Stimulated activated naive CD4-positive, alpha-beta T cell (primary cell): Measurements from ENCODE around the gene HIVEP3.

Experiments used
- DNase-seq, 6 experiments: peaks; one replicate each; lab custom pipeline; 2025; lab: John Stamatoyannopoulos, UW

HIVEP3 gene

DNA sequence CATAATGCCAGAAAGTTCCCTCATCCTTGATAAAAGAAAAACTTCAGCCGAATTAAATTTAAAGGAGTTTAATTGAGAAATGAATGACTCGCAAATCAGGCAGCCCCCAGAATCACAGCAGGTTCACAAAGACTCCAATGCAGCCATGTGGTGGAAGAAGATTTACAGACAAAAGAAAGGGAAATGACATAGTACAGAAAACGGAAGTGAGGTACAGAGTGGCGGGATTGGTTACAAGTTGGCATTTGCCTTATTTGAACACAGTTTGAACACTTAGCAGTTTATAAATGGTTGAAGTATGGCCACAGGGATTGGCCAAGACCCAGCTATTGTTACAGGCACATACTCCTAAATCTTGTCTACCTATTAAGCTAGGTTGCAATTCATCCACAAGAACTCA is 46.6 kb downstream of the HIVEP3 start:
- no peak for DNase-seq

DNA sequence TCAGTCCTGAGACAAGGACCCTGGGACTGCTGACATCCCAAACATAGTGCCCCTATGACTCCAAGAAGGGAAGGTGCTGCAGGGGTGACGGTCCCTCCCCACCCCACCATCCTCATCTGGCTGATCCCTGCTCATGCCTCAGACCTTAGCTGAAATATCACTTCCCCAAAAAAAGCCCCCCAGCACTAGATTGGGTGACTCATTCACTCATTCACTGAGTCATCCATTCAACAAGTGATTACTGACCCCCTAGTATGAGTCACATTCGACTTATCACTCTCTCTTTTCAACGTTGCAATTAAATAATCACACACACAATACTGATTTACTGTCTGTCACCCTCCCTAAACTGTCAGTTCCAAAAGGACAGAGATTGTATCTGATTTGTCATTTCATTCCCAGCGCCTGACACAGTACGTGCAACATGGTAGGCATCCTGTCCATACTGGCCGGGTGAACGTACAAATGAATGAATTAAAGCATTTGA is 48.6 kb downstream of the HIVEP3 start:
- no peak for DNase-seq

DNA sequence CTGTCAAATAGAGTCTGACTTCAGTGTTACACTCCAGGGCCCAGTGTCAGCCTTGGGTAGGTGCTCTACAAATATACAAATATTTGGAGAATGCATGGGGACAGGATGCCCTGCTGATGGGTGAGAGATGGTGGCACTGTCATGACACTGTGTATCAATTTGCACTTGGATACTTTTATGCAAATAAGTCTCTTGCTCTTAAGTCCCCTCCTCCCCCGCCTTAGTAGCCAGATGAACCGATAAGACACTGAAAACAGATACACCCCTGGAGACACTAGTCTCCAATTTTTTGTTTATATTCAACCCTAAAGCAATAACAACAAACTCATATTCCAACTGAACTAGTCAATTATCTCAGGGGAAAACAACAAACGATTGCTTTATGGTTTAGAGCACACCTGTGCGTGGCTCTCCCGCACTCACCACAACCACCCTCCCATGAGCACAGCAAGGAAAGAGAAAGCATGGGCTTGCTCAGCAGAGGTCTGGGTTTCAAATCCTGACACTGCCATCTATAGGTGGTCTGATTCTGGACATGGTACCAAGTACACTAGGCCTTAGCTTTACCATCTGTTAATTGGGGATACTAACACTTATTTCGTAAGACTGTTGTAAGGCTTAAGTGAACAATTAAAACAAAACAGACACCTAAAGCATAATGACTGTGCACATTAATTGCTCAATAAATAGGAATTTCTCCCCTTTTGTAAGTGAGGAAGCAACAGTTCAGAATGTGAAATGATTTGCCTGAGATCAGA is 50.3 kb downstream of the HIVEP3 start:
- DNase-seq = no peak

DNA sequence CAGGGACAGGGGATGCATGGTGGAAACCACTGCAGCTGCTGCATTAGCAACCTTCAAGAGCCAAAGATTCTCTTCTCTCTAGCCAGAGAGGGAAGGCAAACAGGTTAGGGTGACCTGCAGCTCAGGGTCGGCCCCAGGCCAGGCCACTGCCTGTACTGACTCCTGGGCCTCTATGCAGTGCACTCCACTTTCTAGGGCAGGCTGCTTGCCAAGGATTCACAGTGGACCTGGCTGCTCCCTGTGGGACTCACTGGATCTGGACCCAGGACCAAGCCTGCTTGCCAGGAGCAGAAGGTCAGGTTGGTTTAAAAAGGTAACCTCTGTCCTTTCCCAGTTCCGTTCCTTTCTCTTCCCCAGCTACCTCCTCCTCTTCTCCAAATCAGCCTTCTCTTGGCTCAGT is 52.4 kb downstream of the HIVEP3 start:
- no peak for DNase-seq

DNA sequence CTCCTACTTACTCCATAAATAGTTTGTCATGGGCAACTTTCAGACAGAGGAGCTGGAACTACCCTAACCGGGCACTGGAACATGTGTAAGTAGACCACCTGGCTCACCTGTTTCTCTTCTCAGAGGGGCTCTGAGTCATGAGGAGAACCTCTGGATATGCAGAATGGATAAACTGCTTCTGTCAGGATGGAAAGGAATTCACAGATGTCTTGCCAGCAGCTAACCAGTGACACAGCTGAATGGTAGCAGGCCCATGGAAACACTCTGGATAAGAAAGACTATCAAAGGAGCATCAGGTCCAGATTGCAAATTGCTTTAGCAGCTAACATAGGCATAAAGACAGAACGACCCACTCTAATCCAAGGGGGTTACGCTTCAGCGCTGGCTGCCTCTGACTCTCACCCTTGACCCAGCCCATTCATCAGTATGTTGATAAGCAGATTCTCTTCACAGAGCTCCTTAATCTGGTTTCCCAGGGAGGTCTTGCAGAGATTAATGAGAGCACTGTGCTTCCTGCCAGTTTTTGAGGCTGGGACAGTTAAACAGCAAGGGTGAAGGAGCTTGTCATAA is 54.2 kb downstream of the HIVEP3 start:
- DNase-seq = no peak

DNA sequence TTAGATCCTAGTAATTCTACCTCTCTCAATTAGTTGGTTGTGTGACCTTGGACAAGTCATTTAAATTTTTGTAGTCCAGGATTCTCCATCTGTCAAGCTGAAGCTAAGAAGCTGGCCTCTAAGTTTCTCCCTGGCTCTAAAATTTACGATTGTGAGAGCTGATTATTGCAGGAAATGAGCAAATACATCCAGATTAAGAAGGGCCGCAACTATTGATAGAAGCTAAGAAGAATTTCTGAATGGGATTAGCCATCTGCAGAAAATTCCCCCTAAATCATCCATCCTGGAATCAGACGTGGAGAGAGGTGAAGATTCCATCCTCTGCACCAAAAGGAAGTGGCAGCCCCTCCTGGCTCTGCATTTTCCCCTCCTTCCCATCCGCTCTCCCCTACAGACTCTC is 55.0 kb downstream of the HIVEP3 start:
- DNase-seq = no peak

DNA sequence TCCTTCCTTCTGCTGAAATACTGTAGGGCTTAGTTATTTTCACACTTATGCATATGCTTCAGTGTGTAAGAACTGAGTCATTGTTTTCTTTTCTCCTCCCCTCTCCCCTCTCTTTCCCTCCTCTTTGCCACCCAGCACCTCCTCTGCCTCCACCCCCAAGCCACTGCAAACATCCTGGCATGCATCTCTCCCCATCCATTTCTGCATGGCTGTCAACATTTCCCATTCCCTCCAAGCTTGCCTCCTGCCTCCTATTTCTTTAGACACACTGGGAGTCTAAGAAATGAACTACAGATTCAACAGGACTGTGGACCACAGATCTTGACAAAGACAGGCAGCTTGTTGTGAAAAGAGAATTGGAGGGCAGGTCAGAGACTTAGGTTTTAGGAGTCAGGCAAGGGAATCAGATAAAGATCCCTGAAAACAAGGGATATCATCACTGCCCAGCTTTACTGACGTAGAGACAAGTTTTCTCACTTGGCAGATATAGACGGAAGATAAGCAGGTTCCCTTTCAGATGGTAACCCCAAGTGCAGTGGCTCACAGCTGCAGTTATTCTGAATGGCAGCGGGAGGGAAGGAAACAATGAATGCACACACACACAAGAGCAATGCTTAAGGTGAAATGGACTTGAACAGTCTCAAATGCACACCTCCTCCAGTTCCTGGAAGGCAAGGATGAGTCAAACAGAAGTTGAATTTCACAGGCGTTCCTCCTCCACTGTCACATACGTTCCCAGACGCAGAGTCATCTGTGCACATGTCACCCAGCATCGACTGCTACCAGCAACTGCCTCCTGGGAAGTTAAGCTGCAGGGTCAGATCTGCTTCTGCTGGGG is 56.1 kb downstream of the HIVEP3 start:
- no peak for DNase-seq

DNA sequence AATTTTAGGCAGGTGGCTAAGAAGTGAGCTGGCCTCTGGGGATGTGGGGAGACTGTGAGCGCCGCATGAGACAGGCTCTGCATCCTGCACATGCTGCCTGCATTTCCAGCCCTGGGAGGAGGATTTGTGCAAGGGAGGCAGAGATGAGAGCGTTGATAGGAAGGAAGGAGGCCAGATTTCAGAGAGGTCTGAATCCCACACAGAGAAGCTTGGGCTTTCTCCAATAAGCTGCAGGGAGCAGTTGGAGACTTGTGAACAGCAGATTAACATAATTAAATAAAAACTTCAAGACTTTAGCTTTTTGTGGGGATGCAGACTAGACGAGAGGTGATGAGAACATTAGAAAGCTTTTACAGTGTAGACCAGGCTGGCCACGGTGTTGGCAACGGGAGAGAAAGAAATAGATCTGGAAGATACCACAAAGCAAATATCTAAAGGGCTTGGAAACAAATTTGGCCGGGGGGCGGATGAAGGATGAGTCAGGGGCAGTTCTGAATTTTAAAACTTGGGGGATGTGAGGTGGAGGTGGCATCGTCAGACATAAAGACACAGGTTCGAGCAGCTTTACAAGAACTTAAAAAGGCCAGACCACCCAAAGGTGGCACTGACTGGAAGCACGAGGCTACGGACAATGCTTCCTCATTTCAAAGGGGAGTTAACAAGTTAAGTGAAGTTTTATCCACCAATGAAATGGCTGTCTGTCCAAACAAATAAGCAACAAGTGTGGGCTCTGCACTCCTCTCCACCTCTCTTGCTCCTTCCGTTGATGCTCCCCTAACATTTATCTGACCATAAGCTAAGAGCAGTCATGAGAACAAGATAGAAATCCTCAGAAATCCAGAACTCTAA is 57.0 kb downstream of the HIVEP3 start:
- no peak for DNase-seq

DNA sequence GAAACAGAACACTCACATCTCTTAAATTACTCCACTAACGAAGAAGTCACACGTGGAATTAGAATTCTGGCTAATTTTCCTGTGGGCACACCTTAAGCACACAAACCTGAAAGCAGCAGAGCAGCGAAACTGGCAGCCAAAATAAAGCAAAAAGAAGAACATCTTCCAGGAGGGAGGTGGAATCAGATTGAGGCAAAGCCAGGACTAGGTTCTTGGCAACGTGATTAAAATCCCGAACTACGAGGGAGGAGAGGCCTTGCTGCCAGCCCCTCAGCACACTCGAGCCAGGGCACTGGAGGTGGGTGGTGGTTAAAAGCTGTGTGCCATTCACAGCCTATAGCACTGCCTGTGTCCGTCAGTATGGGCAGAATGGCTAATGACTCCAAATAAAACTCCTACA is 58.0 kb downstream of the HIVEP3 start:
- DNase-seq = no peak

DNA sequence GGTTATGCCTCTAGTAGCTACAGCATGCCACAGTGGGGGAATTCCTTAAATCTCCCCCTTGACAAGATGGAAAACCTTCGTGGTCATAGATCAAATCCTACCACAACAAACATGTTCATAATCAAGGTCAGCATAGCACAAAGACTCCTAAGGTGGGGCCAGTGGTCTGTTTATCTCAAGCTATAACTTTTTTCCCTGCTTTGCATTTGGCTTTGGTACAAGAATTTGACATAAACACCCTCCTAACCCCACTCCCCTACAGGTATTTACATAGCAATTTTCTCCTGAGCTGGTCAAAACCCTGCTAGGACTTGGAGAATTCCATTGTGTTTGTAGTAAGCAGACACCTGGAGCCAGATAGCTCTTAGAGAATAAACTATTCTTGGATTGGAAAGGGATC is 58.5 kb downstream of the HIVEP3 start:
- no peak for DNase-seq

DNA sequence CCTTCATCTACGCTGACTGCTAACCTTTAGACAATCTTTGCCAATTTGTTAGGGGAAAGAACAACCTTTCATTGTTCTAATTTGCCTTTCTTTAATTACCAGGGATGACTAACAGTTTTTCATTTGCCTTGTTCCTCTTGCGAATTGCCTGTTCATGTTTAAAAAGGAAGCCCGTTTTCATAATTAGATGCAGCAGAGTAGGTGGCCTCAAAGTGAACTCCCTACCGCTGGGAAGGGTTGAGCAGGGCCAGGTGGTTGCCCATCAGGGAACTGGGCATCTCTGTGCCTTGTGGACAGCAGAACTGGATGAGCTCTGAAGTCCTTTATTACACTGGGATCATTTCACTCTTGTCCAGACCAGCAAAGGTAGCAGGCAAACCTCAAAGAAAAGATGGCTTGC is 59.0 kb downstream of the HIVEP3 start:
- no peak for DNase-seq

DNA sequence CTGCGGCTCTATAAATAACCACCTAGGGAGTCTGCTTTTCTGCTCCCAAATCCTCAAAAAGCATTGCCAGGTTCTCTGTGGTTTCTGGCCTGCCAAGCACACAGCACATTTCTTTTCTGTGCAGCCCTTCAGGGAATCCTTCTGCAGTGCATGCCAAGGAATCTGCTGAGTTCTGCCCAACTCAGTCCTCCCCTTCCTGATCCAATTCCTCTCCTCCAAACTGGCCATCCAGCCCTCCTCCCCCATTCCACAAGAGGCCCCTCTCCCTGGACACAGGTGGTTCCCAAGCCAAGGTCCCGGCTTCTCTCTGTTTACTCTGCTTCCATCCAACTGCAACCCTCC is 61.8 kb downstream of the HIVEP3 start:
- DNase-seq = no peak

DNA sequence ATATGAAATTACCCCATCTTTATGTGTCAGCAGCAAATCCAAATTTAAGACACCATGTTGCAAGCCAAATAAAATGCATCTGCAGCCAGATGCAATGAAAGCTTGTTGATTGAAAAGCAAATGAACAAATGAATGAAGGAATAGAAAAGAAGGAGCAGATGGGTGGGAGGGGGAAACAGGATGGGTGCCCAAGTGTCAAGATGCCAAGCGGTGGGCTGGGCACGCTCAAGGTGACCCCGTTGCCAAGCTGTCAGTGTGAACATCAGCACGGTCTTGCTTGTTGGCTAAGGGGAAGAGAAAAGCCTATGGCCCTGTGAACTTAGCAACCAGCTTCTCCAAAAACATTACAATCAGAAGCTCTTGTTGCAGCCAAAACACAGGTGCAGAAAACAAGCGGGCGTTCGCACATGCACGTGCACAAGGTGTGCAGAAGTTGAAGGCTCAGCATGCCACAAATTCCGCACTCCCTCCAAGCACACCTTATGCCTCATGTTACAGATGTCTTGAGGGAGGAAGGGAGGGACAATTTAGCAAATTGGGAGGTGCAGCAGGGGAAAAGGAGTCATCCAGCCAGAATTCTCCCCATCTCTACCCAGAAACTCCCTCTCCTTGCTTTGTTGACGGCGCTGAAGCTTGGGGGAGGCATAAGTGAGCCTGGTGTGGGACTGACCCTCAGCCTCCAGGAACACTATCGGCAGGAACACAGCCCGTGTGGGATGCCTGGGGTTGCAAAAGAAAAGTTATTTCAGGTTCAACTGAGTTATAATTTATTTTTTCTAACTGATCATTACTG is 62.4 kb downstream of the HIVEP3 start:
- DNase-seq = no peak

DNA sequence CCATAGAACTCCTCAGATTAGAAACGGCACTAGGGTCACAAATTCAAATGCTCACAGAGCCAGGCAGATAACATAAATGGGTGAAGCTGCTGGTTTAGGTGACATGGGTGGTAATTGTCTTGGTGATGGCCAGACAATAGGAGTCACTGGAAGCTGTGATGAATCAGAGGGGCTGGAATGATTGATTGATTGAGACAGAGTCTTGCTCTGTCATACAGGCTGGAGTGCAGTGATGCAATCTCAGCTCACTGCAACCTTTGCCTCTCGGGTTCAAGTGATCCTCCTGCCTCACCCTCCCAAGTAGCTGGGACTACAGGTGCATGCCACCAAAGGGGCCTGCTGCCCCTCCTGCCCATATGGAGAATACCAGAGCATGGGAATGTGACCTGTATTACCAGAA is 63.0 kb downstream of the HIVEP3 start:
- no peak for DNase-seq

DNA sequence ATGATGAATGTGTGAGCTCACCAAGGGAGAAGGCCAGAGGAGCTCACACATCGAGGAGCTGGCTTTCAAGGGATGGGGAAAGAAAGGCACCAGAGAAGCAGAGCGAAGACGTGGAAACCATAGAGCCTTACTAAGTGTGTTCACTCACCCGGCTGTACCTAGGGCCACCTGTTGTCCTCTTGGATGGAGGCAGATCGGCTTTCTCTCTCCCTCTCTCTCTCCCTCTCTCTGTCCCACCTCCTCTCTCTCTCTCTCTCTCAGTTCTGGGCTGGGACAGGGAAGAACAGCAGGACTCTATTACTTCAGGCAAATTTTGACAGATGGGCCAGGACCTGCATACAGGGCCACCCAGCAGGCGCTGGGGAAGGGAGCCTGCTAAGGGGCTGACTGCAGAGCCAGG is 64.8 kb downstream of the HIVEP3 start:
- no peak for DNase-seq

DNA sequence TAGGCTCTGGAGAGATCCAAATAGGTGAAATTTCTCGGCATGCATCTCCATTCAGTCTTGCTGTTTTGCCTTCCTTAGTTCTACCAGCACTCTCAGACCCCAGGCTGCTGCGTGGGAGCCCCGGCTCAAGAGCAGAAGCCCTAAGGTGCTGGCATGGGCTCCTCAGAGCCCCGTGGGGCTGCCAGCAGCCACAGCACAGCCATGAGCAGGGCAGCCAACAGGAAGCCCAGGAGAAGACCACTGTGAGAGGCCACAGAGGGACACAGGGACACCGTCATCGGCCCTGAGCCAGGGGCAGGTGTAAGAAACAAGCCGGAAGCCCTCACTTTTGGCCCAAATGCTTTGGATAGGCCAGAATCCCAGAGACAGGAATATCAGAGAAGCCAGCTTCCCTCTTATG is 66.6 kb downstream of the HIVEP3 start:
- DNase-seq = no peak

DNA sequence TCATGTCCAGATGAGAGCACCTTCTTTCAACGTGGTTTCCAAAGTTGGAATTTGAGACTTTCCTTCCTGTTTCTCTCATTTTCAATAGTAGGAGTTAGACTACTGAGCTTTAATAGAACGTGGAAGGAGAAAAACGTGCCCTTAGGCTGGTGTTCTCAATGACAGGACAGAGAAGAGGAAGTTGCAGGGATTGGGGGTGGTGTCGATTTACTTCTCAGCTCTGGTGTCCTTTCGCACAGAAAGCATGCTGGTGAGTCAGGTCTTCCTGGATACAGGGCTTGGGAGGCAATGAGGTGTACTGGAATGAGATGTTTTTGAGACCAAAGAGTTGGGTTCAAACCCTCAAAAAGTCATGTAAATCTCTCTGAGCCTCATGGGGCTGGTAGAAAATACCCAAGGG is 67.1 kb downstream of the HIVEP3 start:
- DNase-seq = no peak

DNA sequence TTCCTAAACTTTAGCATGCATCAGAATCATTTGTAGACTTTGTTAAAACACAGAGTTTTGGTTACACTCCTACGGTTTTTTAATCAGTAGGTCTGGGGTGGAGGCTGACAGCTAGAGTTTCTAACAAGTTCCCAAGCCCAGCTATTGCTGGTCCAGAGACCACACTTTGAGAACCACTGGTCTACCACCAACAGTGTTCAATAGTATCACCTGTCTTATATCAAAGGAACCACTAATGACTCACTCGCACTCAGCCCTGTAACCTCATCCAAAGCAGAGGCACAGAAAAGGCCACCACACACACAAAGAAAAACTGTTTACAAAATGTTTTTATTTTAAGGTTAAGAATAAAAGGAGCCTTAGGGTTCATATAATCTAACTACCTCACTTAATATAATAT is 68.7 kb downstream of the HIVEP3 start:
- no peak for DNase-seq

DNA sequence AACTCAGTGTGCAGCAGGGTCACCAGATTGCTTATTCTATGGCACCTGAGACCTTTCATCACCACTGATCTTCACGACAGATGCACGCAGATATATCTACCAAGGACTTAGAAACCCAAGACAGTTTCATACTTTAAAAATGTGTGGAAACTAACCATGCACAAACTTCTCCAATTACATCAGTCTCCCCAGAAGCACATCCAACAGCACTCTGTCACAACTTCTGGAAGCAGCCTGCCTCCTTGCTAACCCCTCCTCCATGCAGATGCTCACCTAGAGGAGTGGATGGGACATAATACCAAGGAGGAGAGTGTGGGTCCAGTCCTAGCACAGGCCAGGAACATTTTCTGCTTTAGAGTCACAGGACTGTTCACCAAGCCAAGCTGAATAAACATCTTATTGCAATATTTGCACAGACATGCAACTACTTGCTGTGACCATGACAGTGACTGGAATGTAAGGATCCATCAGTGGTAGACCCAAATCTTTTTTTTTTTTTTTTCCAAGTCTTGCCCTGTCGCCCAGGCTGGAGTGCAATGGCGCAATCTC is 69.4 kb downstream of the HIVEP3 start:
- DNase-seq = no peak

DNA sequence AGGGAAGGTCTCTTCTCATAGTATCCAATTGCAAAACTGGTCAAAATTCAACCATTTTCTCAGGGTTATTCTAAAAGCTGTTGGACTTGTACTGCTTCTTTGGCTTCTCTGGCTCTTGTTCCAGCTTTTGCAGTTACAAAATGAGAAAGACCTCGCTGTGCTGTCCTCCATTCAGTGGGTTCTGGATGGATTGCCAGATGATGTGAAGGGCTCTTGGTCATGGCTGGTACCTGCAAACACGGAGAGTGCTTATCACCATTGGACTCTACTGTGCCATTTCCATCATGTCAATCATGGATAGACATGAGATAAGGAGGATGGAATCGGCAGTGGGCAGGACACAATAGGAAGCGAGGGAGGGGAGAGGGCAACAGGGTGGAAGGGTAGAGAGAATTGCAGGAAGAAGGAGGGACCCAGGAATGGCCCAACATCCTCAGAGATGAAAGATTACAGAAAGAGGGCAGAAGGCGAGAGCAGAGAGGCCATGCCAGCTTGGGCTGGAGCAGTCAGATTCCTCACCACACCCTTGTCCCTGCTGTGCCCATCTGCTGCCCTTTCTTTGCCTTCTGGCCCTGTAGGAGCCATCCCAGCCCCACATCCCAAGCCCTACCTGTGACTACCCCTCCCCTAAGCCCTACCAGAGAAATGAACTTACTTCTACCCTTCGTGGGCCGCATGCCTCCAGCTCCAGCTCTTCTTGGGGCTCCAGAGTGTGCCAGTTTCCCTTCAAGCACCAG is 70.3 kb downstream of the HIVEP3 start:
- DNase-seq = no peak
